PC-3 (cell line): ENCODE measurements around the gene SLC48A1.

Experiments used
- EZH2 ChIP-seq: fragments of 300-600 bp; sonication (generic); IDR thresholded peaks from one replicate; pipeline ENCODE4 v1.6.1; 2017; ENCODE audit warnings: antibody characterized with exemption, mild to moderate bottlenecking, low read length; ENCODE audit not compliant: unreplicated experiment
- TF ChIP-seq, protein P1 (sequence below): fragments of 300-600 bp; sonication (generic); conservative IDR thresholded peaks from 2 replicates; pipeline ENCODE4 v1.5.1; 2017; ENCODE audit warnings: antibody characterized with exemption, low read depth, mild to moderate bottlenecking, low read length

DNA sequence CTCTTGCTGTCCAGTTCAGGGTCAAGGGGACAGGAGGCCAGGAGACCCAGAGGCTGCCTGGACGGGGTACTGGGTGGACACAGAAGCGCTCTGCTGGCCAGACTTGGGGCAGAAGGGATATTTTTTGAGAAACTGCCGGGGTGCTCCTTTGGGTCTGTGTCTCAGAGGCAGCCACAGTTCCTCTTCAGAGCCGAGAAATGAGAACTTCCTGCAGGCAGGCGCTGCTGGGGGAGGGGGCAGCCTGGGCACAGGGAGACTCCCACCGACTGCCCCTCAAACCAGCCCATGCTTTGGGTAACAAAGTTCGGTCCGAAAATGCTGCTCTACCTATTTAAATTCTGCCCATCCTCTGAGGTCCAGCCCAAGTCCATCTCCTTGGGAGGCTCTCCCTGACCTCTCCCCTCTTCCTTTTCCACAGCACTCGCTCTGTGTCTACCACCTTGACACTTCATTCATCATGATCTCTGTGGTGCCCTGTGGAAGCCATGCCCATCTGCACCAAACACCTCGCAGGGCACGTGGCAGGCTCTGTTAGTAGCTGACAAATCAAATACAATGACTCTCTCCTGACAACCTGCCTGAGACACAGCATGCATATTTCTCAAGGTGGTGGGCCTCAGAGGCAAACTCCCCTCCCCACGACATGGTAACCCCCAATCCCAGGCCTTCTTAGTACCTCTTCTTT, 30.3 kb downstream of the SLC48A1 start:
- TF ChIP-seq, protein P1, sequence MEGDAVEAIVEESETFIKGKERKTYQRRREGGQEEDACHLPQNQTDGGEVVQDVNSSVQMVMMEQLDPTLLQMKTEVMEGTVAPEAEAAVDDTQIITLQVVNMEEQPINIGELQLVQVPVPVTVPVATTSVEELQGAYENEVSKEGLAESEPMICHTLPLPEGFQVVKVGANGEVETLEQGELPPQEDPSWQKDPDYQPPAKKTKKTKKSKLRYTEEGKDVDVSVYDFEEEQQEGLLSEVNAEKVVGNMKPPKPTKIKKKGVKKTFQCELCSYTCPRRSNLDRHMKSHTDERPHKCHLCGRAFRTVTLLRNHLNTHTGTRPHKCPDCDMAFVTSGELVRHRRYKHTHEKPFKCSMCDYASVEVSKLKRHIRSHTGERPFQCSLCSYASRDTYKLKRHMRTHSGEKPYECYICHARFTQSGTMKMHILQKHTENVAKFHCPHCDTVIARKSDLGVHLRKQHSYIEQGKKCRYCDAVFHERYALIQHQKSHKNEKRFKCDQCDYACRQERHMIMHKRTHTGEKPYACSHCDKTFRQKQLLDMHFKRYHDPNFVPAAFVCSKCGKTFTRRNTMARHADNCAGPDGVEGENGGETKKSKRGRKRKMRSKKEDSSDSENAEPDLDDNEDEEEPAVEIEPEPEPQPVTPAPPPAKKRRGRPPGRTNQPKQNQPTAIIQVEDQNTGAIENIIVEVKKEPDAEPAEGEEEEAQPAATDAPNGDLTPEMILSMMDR = no peak
- TF ChIP-seq EZH2 = no peak
